DND-41 (cell line): ENCODE measurements around the gene NRG3.

Experiments used
- ATAC-seq: fragments of 200-7000 bp; cut with Tn5 transposase; 3 replicates; pipeline ENCODE4 v1.9.1; 2021; ENCODE audit warnings: low read depth; ENCODE audit not compliant: insufficient read depth
- DNase-seq: peaks from one replicate; pipeline ENCODE4 v3.0.0-alpha.2; 2020
- H2AFZ ChIP-seq: 2 replicates; pipeline ENCODE4 v1.6.0; 2012; ENCODE audit warnings: low read depth, low read length
- H3K27ac ChIP-seq: 2 replicates; pipeline ENCODE4 v1.5.1; 2012; ENCODE audit warnings: low read length, inconsistent platforms
- H3K27me3 ChIP-seq: fragments of 200-600 bp; sonication (generic); 2 replicates; pipeline ENCODE4 v1.6.0; 2012; ENCODE audit warnings: low read length, mild to moderate bottlenecking, inconsistent platforms; ENCODE audit not compliant: insufficient read depth, poor library complexity
- H3K36me3 ChIP-seq: 2 replicates; pipeline ENCODE4 v1.5.1; 2012; ENCODE audit warnings: low read length, inconsistent platforms; ENCODE audit not compliant: insufficient read depth
- H3K4me1 ChIP-seq: 2 replicates; pipeline ENCODE4 v1.5.1; 2012; ENCODE audit warnings: mild to moderate bottlenecking, low read length; ENCODE audit not compliant: insufficient read depth
- H3K4me2 ChIP-seq: 2 replicates; pipeline ENCODE4 v1.6.0; 2012; ENCODE audit warnings: mild to moderate bottlenecking, moderate library complexity, low read length, inconsistent platforms; ENCODE audit not compliant: insufficient read depth
- H3K4me3 ChIP-seq, 2 experiments: fragments of 200-600 bp in 1 of 2; shearing (Covaris generic) in 1 of 2; 2 replicates each; pipeline ENCODE4 v1.5.1; 2012 to 2016; ENCODE audit warnings: inconsistent platforms in 2 of 2, low read length in 2 of 2, mild to moderate bottlenecking in 2 of 2, low read depth in 1 of 2, moderate library complexity in 1 of 2
- H3K79me2 ChIP-seq: 2 replicates; pipeline ENCODE4 v1.6.0; 2012; ENCODE audit warnings: low read length, inconsistent platforms; ENCODE audit not compliant: insufficient read depth
- H3K9ac ChIP-seq: 2 replicates; pipeline ENCODE4 v1.6.0; 2012; ENCODE audit warnings: low read depth, mild to moderate bottlenecking, inconsistent platforms, low read length, moderate library complexity
- H3K9me3 ChIP-seq: 2 replicates; pipeline ENCODE4 v1.5.1; 2012; ENCODE audit warnings: low read length, moderate library complexity, mild to moderate bottlenecking, inconsistent platforms; ENCODE audit not compliant: insufficient read depth, severe bottlenecking
- H4K20me1 ChIP-seq: 2 replicates; pipeline ENCODE4 v1.6.0; 2012; ENCODE audit warnings: low read length; ENCODE audit not compliant: insufficient read depth
- EZH2 ChIP-seq: IDR thresholded peaks from 3 replicates; pipeline ENCODE4 v1.6.1; 2012; ENCODE audit warnings: borderline replicate concordance, low read depth, mild to moderate bottlenecking, moderate library complexity, low read length, inconsistent platforms; ENCODE audit not compliant: severe bottlenecking
- TF ChIP-seq, protein P1 (sequence below): IDR thresholded peaks from 2 replicates; pipeline ENCODE4 v1.5.1; 2012; ENCODE audit warnings: borderline replicate concordance, low read length, moderate library complexity, mild to moderate bottlenecking; ENCODE audit not compliant: poor library complexity, severe bottlenecking; ENCODE audit errors: extremely low read depth

NRG3 gene

DNA sequence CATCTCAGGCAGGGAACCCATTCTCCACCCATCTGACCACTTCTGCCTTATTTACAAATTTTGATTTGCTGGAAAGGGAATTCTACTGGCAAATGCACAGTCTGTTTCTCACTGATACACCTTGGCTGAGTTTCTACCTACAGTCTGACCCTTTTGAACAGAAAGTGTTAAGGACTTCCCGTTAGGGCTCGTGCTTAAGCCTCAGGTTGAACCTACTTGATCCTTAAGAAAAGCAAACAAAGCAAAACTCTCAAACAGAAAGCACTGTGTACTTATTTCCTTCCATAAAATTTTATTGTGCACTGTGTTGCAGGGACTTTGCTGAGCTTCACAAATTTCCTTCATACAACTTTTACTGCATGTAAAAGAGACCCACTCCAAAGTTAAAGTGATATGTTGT, 367.8 kb downstream of the NRG3 start:
- no peak overlapping the region for H2AFZ ChIP-seq
- ATAC-seq (no peak), DNase-seq (no peak)
- H3K9me3 ChIP-seq = no peaks in the 10 kb centered on the region
- no peak for TF ChIP-seq EZH2
- TF ChIP-seq, protein P1, sequence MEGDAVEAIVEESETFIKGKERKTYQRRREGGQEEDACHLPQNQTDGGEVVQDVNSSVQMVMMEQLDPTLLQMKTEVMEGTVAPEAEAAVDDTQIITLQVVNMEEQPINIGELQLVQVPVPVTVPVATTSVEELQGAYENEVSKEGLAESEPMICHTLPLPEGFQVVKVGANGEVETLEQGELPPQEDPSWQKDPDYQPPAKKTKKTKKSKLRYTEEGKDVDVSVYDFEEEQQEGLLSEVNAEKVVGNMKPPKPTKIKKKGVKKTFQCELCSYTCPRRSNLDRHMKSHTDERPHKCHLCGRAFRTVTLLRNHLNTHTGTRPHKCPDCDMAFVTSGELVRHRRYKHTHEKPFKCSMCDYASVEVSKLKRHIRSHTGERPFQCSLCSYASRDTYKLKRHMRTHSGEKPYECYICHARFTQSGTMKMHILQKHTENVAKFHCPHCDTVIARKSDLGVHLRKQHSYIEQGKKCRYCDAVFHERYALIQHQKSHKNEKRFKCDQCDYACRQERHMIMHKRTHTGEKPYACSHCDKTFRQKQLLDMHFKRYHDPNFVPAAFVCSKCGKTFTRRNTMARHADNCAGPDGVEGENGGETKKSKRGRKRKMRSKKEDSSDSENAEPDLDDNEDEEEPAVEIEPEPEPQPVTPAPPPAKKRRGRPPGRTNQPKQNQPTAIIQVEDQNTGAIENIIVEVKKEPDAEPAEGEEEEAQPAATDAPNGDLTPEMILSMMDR = no peak
- H3K27me3 ChIP-seq = no peaks in the 10 kb centered on the region
- no peak overlapping the region for H3K4me2 ChIP-seq
- no peaks in the 10 kb centered on the region for H3K79me2 ChIP-seq
- H3K36me3 ChIP-seq = no peaks in the 10 kb centered on the region
- H3K4me1 ChIP-seq = no peaks in the 10 kb centered on the region
- no peaks in the 10 kb centered on the region for H4K20me1 ChIP-seq
- no peak overlapping the region for H3K4me3 ChIP-seq
- no peak overlapping the region for H3K9ac ChIP-seq
- no peak overlapping the region for H3K27ac ChIP-seq

- Histone ChIP-seq H3K36me3 (no peaks in the 10 kb centered on the region), H3K79me2 (no peaks in the 10 kb centered on the region), H3K27me3 (no peaks in the 10 kb centered on the region), H3K4me1 (no peaks in the 10 kb centered on the region), H3K4me2 (no peak overlapping the region), H3K4me3 (no peak overlapping the region), H4K20me1 (no peaks in the 10 kb centered on the region), H2AFZ (no peak overlapping the region), H3K27ac (no peak overlapping the region), H3K9me3 (no peaks in the 10 kb centered on the region), H3K9ac (no peak overlapping the region)
- ATAC-seq = no peak
- DNase-seq = no peak
- no peak for TF ChIP-seq EZH2
- TF ChIP-seq, protein P1 = no peak
Measured at GRCh38 chr10:82245157-82245556, 370.2 kb downstream of the NRG3 start.

DNA sequence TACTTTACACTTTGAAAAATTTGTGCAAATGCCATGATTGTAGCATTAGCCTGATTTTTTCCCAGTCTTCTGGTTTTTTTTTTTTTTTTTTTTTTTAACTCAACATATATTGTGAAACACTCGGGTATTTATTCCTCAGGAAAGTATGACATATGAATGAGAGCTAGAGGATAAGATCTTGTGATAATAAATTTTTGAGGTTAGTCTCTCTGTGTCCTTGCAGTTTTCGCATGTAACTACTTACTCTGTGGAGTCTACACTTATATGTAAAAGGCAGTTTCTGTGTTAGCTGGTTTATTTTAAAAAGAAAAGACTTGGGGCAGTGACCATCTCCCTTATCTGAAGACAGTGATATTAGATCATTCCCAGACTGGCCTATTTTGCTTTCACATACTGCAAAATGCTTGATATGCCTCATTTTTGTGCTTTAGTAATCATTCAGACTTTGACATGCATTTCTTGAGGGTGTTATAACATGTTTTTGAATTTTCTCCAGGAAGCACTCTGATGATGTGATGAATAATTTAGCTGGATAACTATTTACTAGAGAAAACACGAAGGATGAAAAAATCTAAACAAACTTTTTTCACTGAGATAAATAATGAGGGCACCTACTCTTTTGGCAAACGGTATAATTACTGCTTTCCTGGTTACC, 371.0 kb downstream of the NRG3 start:
- H3K9me3 ChIP-seq = no peaks in the 10 kb centered on the region
- H4K20me1 ChIP-seq = no peaks in the 10 kb centered on the region
- no peaks in the 10 kb centered on the region for H3K36me3 ChIP-seq
- H3K27me3 ChIP-seq = no peaks in the 10 kb centered on the region
- H3K4me1 ChIP-seq = no peaks in the 10 kb centered on the region
- H3K79me2 ChIP-seq = no peaks in the 10 kb centered on the region
- no peak overlapping the region for H3K4me3 ChIP-seq
- no peak for DNase-seq
- no peak overlapping the region for H2AFZ ChIP-seq
- no peak overlapping the region for H3K4me2 ChIP-seq
- no peak overlapping the region for H3K27ac ChIP-seq
- no peak for ATAC-seq
- H3K9ac ChIP-seq = no peak overlapping the region
- TF ChIP-seq, protein P1 = no peak
- no peak for TF ChIP-seq EZH2

- Histone ChIP-seq H3K27ac (no peak overlapping the region), H3K27me3 (no peaks in the 10 kb centered on the region), H3K9ac (no peak overlapping the region), H3K79me2 (no peaks in the 10 kb centered on the region), H3K9me3 (no peaks in the 10 kb centered on the region), H3K36me3 (no peaks in the 10 kb centered on the region), H3K4me1 (no peaks in the 10 kb centered on the region), H3K4me3 (no peak overlapping the region), H4K20me1 (no peaks in the 10 kb centered on the region), H2AFZ (no peak overlapping the region), H3K4me2 (no peak overlapping the region)
- no peak for DNase-seq
- TF ChIP-seq EZH2 = no peak
- TF ChIP-seq, protein P1 = no peak
- ATAC-seq = no peak
Measured at GRCh38 chr10:82249141-82249540, 374.1 kb downstream of the NRG3 start.
